BE2C (cell line): ENCODE measurements around the gene VPS37D.

ENCODE experiments used
- DNase-seq: peaks from one replicate; pipeline ENCODE4 v3.0.0-alpha.2; 2020
- H3K27me3 ChIP-seq: fragments of 250-450 bp; sonication (Bioruptor Pico); 2 replicates; pipeline ENCODE4 v1.5.1; 2020; ENCODE audit warnings: mild to moderate bottlenecking
- H3K36me3 ChIP-seq: fragments of 250-450 bp; sonication (Bioruptor Pico); 2 replicates; pipeline ENCODE4 v1.5.1; 2020; ENCODE audit warnings: mild to moderate bottlenecking
- H3K4me1 ChIP-seq: fragments of 250-450 bp; sonication (Bioruptor Pico); 2 replicates; pipeline ENCODE4 v1.5.1; 2020
- H3K4me3 ChIP-seq: 2 replicates; pipeline ENCODE4 v1.5.1; 2011; ENCODE audit warnings: low read depth, low read length
- H3K9me3 ChIP-seq: fragments of 250-450 bp; sonication (Bioruptor Pico); 2 replicates; pipeline ENCODE4 v1.5.1; 2020
- CTCF ChIP-seq: IDR thresholded peaks from 2 replicates; pipeline ENCODE4 v1.5.1; 2012; ENCODE audit warnings: mild to moderate bottlenecking, low read depth, low read length

Gene VPS37D

GRCh38 chr7:73703225-73703624, 35.6 kb downstream of the VPS37D start:
- peak overlapping the region; percentile 34 for H3K4me3 ChIP-seq
- H3K4me1 ChIP-seq = peaks cover 14% of the 10 kb centered on the region
- no peaks in the 10 kb centered on the region for H3K27me3 ChIP-seq
- H3K9me3 ChIP-seq = no peaks in the 10 kb centered on the region
- TF ChIP-seq CTCF = no peak
- no peak for DNase-seq
- H3K36me3 ChIP-seq = peaks cover 22% of the 10 kb centered on the region

GRCh38 chr7:73703757-73704639, 36.4 kb downstream of the VPS37D start:
- Histone ChIP-seq H3K9me3 (no peaks in the 10 kb centered on the region), H3K36me3 (peaks cover 14% of the 10 kb centered on the region), H3K4me1 (peaks cover 14% of the 10 kb centered on the region), H3K27me3 (no peaks in the 10 kb centered on the region), H3K4me3 (peak overlapping the region; percentile 36)
- TF ChIP-seq CTCF = no peak
- peak; percentile 90 for DNase-seq

GRCh38 chr7:73704640-73705550, 37.3 kb downstream of the VPS37D start:
- Histone ChIP-seq H3K4me1 (peaks cover 14% of the 10 kb centered on the region), H3K9me3 (no peaks in the 10 kb centered on the region), H3K36me3 (peaks cover 6% of the 10 kb centered on the region; the same call in 1 of the 2 replicates), H3K27me3 (no peaks in the 10 kb centered on the region), H3K4me3 (peak overlapping the region; percentile 36; the same call in 1 of the 2 replicates)
- TF ChIP-seq CTCF = no peak
- DNase-seq = no peak

GRCh38 chr7:73705551-73705920, 37.9 kb downstream of the VPS37D start:
- no peak overlapping the region for H3K4me3 ChIP-seq
- H3K4me1 ChIP-seq = peaks cover 14% of the 10 kb centered on the region
- no peak for TF ChIP-seq CTCF
- DNase-seq = no peak
- peaks cover 6% of the 10 kb centered on the region; the same call in 1 of the 2 replicates for H3K36me3 ChIP-seq
- H3K27me3 ChIP-seq = no peaks in the 10 kb centered on the region
- no peaks in the 10 kb centered on the region for H3K9me3 ChIP-seq

- DNase-seq = no peak
- Histone ChIP-seq H3K36me3 (peaks cover 6% of the 10 kb centered on the region; the same call in 1 of the 2 replicates), H3K27me3 (no peaks in the 10 kb centered on the region), H3K4me1 (peaks cover 14% of the 10 kb centered on the region), H3K9me3 (no peaks in the 10 kb centered on the region), H3K4me3 (no peak overlapping the region)
- TF ChIP-seq CTCF = no peak
These were observed 38.8 kb downstream of the VPS37D start for GRCh38 chr7:73706126-73707044.
